Measurements from ENCODE around the gene SYT5.

DNA sequence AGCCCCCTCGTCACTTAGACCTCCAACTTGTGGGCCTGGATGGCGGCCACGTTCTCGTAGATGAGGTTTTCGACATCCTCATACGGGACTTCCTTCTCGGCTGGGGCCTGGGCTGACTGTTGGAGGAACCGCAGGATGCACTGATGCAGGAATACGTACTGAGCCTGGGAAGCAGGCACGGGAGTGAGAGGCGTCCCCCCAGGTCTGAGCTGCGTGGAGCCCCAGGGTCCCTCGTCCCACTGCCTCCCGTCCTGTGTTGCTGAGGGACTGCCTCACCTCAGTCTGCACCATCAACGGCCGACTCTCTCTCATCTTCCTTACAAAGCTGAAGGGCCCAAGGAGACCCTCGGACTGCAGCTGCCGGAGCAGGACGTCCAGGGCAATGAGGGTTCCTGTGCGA lies 1.7 kb upstream of the SYT5 start:
- TF ChIP-seq EP300 (IDR thresholded peaks at IDR 0.05; ENCODE audit: low read depth): no peak
- TF ChIP-seq, protein P1, sequence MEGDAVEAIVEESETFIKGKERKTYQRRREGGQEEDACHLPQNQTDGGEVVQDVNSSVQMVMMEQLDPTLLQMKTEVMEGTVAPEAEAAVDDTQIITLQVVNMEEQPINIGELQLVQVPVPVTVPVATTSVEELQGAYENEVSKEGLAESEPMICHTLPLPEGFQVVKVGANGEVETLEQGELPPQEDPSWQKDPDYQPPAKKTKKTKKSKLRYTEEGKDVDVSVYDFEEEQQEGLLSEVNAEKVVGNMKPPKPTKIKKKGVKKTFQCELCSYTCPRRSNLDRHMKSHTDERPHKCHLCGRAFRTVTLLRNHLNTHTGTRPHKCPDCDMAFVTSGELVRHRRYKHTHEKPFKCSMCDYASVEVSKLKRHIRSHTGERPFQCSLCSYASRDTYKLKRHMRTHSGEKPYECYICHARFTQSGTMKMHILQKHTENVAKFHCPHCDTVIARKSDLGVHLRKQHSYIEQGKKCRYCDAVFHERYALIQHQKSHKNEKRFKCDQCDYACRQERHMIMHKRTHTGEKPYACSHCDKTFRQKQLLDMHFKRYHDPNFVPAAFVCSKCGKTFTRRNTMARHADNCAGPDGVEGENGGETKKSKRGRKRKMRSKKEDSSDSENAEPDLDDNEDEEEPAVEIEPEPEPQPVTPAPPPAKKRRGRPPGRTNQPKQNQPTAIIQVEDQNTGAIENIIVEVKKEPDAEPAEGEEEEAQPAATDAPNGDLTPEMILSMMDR (IDR thresholded peaks at IDR 0.05): no peak
- no peak for TF ChIP-seq POLR2A (IDR thresholded peaks at IDR 0.05)
- TF ChIP-seq POLR2AphosphoS5 (IDR thresholded peaks at IDR 0.05): no peak

Data from transverse colon (tissue), 4 donors.